ENCODE data around the gene MORC3.

Gene MORC3

GRCh38 chr21:36415375-36415774, 95.4 kb downstream of the MORC3 start:
- TF ChIP-seq CTCF (IDR thresholded peaks at IDR 0.05; ENCODE audit: borderline replicate concordance, extremely low read depth, low read length, poor library complexity, severe bottlenecking), result no peak
- no peak for TF ChIP-seq EZH2 (IDR thresholded peaks at IDR 0.05; ENCODE audit: borderline replicate concordance, low read depth, low read length, severe bottlenecking)
- Histone ChIP-seq H4K20me1 (ENCODE audit: insufficient read depth, low read length) (no peaks in the 10 kb centered on the region), H3K27me3 (ENCODE audit: insufficient read depth, low read length, poor library complexity) (no peaks in the 10 kb centered on the region), H3K9me3 (ENCODE audit: insufficient read depth, low read length, severe bottlenecking) (no peaks in the 10 kb centered on the region), H3K4me3 (ENCODE audit: low read depth in 1 of 2, low read length in 2 of 2) (no peak overlapping the region), H2AFZ (ENCODE audit: low read depth, low read length) (no peak overlapping the region), H3K9ac (ENCODE audit: low read depth, low read length) (no peak overlapping the region), H3K27ac (ENCODE audit: low read length) (no peak overlapping the region), H3K4me2 (ENCODE audit: insufficient read depth, low read length) (no peak overlapping the region), H3K79me2 (ENCODE audit: insufficient read depth, low read length) (no peaks in the 10 kb centered on the region), H3K4me1 (ENCODE audit: insufficient read depth, low read length) (no peaks in the 10 kb centered on the region), H3K36me3 (ENCODE audit: insufficient read depth, low read length) (peaks cover 88% of the 10 kb centered on the region)
- DNase-seq (no peak), ATAC-seq (ENCODE audit: insufficient read depth, low read depth) (no peak)

- TF ChIP-seq EZH2 (IDR thresholded peaks at IDR 0.05; ENCODE audit: borderline replicate concordance, low read depth, low read length, severe bottlenecking), result no peak
- no peak for TF ChIP-seq CTCF (IDR thresholded peaks at IDR 0.05; ENCODE audit: borderline replicate concordance, extremely low read depth, low read length, poor library complexity, severe bottlenecking)
- no peaks in the 10 kb centered on the region for H3K79me2 ChIP-seq (ENCODE audit: insufficient read depth, low read length)
- no peaks in the 10 kb centered on the region for H3K4me1 ChIP-seq (ENCODE audit: insufficient read depth, low read length)
- no peaks in the 10 kb centered on the region for H3K9me3 ChIP-seq (ENCODE audit: insufficient read depth, low read length, severe bottlenecking)
- H3K4me2 ChIP-seq (ENCODE audit: insufficient read depth, low read length), result no peak overlapping the region
- no peak overlapping the region for H3K27ac ChIP-seq (ENCODE audit: low read length)
- H3K4me3 ChIP-seq (ENCODE audit: low read depth in 1 of 2, low read length in 2 of 2), result no peak overlapping the region
- ATAC-seq (ENCODE audit: insufficient read depth, low read depth) (no peak), DNase-seq (no peak)
- H3K27me3 ChIP-seq (ENCODE audit: insufficient read depth, low read length, poor library complexity), result no peaks in the 10 kb centered on the region
- no peak overlapping the region for H2AFZ ChIP-seq (ENCODE audit: low read depth, low read length)
- H3K9ac ChIP-seq (ENCODE audit: low read depth, low read length), result no peak overlapping the region
- peaks cover 9% of the 10 kb centered on the region; the same call in 1 of the 2 replicates for H4K20me1 ChIP-seq (ENCODE audit: insufficient read depth, low read length)
- H3K36me3 ChIP-seq (ENCODE audit: insufficient read depth, low read length), result peaks cover 64% of the 10 kb centered on the region
These were observed 99.2 kb downstream of the MORC3 start for GRCh38 chr21:36419241-36419640.

GRCh38 chr21:36419996-36420395, 100.0 kb downstream of the MORC3 start:
- Histone ChIP-seq H4K20me1 (ENCODE audit: insufficient read depth, low read length) (peaks cover 9% of the 10 kb centered on the region; the same call in 1 of the 2 replicates), H3K4me1 (ENCODE audit: insufficient read depth, low read length) (no peaks in the 10 kb centered on the region), H3K36me3 (ENCODE audit: insufficient read depth, low read length) (peaks cover 58% of the 10 kb centered on the region), H2AFZ (ENCODE audit: low read depth, low read length) (no peak overlapping the region), H3K4me3 (ENCODE audit: low read depth in 1 of 2, low read length in 2 of 2) (no peak overlapping the region), H3K79me2 (ENCODE audit: insufficient read depth, low read length) (no peaks in the 10 kb centered on the region), H3K27me3 (ENCODE audit: insufficient read depth, low read length, poor library complexity) (no peaks in the 10 kb centered on the region), H3K9ac (ENCODE audit: low read depth, low read length) (no peak overlapping the region), H3K9me3 (ENCODE audit: insufficient read depth, low read length, severe bottlenecking) (no peaks in the 10 kb centered on the region), H3K4me2 (ENCODE audit: insufficient read depth, low read length) (no peak overlapping the region), H3K27ac (ENCODE audit: low read length) (no peak overlapping the region)
- peak; percentile 51 for DNase-seq
- peak; percentile 75 for TF ChIP-seq CTCF (IDR thresholded peaks at IDR 0.05; ENCODE audit: borderline replicate concordance, extremely low read depth, low read length, poor library complexity, severe bottlenecking)
- TF ChIP-seq EZH2 (IDR thresholded peaks at IDR 0.05; ENCODE audit: borderline replicate concordance, low read depth, low read length, severe bottlenecking), result no peak
- peak; percentile 77 for ATAC-seq (ENCODE audit: insufficient read depth, low read depth)
